HG03103 (cell line): Measurements from ENCODE around the gene AFF3.

Experiments
- ATAC-seq: cut with Tn5 transposase; IDR thresholded peaks from one replicate; pipeline ENCODE4 v1.9.1; 2021; ENCODE audit warnings: low read depth; ENCODE audit not compliant: unreplicated experiment

AFF3 gene

DNA sequence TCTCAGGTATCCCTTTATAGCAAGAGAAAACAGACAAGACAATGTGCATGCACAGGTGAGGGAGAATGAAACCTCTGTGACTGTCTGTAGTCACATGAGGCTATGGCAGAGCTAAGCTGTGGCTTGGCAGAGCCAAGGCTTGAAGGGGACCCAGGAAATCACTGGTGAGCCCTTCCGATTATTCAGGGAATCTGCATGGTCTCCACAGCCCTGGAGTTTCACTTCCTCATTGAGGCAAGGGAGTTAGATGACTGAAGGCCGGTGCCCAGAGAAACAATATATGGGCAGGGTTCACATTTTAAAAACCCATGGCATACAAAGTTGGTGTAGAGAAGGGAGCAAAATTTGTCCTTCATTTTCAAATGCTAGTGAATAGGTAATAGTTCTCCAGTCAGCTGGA is 508.2 kb downstream of the AFF3 start:
- ATAC-seq = no peak

GRCh38 chr2:99631700-99632099 is 510.7 kb downstream of the AFF3 start:
- ATAC-seq = no peak

GRCh38 chr2:99629320-99629719 is 513.1 kb downstream of the AFF3 start:
- no peak for ATAC-seq

DNA sequence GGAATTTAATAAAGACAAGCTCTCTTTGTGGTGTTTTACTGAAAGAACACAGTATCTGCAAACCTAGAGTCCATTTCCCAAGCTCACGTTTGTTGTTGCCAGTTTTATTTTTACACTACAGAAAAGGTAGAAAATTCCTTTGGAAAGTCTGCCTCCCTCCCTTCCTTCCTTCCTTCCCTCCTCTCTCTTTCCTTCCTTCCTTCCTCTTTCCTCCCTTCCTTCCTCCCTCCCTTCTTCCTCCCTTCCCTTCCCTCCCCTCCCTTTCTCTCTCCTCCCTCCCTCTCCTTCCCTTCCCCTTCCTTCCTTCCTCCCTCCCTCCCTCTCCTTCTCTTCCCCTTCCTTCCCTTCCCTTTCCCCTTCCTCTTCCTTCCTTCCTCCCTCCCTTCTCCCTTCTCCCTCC is 516.2 kb downstream of the AFF3 start:
- ATAC-seq = no peak

GRCh38 chr2:99624677-99625076 is 517.7 kb downstream of the AFF3 start:
- no peak for ATAC-seq

DNA sequence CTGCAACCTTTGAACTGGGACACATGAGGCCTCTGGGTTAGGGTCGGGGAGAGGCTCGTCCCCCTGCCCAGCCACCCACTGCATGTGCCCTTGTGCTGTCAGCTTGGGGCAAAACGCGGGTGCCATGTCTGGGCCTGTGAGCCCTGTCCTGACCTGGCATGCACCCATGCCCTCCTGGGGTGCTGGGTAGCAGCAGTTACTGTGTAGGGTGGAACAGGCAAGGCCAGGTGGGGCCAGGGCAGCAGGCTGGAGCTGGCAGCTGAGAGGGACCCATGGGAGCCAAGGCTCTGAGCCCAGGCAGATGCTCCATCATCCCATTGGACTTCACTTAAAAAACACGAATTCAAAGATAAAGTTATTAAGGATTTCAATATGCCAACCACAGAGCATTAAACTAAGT is 518.8 kb downstream of the AFF3 start:
- no peak for ATAC-seq

DNA sequence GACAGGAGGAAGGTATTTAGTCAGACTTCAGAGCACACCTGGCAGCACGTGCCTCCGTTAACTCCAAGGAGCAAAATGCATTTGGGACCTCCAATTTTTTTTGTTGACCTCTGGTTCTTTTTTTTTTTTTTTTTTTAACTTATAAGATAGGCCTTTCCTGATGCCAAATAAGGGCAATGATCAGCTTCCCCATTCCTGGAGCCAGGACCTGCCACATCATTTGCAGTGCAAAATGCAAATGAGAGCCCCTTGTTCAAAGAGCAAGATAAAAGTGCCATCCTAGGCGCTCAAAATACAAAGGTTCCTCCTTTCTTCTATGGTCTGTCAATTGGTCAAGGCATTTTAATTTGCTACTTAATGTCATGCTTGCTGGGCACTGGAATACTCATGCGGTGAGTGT is 519.4 kb downstream of the AFF3 start:
- no peak for ATAC-seq

DNA sequence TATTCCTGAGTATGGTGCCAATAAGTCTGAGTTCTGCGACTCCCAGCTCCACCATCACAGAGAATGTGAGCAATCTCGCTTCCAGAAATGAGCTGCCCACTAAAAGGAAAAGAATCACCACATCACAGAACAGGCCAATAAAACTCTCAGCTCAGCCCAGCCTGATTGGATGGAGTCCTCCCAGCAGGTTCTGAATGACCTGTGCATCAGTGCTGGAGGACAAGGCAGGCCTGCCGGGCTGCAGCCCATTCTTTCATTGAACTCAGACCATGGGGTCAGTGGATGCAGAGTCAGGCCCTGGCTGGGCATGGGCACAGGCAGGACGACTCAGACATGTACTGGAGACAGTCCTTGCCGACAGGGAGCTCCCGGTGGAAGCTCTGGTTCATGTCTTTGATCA is 519.9 kb downstream of the AFF3 start:
- ATAC-seq = no peak

DNA sequence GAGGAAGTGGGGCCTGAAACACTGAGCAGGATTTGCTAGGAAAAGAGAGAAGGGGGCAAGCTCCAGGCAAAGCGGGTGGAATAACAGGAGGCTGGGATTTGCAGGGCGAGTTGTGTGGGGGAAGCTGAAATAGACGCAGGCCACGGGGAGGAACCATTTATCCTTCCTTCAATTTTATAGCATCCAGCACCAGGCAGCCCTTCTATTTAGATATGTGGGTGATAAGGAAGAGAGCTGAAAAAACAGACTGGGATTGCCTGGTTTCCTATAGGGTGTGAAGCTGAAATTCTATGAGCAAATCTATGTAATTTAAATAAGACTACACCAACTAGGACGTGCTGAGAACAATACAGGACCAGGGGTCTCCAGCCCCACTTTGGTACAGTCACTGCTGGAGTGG is 520.6 kb downstream of the AFF3 start:
- ATAC-seq = no peak

DNA sequence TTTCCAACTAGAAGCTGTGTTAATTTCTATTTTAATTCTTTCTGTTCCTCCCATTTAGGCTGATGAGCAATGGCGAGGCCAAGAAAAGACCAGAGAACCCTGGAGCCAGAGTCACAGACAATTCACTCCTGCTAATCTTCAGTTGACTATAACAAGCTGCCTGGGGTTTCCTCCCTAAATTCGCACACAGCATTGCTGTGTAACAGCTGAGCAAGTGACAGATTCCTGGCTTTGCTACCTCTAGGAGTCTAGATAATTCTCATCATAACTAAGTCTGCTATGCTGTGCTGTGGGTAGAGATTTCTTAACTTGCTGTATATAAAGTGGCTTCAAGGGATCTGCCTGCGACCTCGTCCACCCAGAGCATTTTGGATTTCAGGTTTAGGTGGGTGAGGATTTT is 521.3 kb downstream of the AFF3 start:
- no peak for ATAC-seq

DNA sequence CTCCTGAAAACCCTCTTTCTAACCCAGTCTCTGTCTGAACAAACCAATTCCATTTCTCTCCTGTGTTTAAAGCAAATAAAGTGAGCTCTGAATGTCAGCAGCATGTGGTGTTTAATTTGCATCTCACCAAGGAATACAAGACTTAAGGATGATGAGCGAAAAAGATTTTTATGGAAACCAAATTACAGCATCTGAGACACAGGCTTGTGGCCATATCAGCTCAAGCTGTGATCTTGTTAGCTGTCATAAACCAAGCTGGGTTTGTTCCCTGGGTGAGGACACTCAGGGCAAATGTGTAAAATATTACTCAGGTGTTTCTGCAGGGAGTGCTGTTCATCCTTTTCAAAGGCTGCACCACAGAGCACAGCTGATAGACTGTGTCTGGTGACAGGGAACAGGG is 523.2 kb downstream of the AFF3 start:
- no peak for ATAC-seq

DNA sequence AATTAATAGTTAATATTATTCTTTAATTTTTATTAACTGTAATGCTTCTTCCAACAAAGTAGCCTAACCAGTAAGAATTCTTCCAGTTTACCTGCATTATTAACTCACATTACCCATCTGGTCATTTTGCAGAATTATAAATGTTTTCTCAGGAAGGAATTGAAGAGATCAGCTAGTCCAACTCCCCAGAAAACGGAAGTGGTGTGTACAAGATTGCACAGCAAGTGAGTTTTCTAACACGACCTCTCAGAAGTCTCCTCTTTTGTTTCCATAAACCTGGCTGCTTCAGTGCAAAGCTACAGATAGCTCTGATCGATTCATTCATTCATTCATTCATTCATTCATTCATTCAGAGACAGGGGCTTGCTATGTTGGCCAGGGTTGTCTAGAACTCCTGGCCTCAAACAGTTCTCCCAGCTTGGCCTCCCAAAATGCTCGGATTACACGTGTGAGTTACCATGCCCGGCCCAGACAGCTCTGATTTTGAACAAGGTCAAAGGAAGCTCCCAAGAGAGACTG is 523.8 kb downstream of the AFF3 start:
- ATAC-seq = no peak

GRCh38 chr2:99617811-99618210 is 524.6 kb downstream of the AFF3 start:
- no peak for ATAC-seq

DNA sequence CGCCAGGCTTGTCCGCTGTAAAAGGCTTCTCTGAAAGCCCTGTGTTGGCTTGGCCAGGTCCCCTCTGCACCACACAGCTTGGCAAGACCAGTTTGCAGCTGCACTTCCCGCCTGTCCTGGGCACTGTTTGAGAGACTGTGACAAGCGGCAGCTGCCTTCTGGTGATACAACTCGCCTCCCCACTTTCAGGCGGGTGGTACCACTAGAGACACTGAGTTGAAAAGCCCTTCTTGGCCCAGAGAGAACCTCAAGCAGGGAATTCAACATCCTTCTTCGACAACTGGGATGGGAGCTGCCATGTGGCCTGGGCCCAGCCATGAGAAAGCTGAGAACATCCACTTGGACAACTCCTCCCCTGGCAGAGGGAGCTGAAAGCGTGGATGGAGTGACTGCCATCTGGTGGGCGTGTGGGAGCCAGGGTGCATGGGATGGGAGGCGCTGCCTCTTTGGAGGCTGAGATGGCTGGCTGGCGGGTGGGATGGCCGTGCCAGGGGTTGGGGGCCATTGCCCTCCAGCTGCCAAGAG is 527.1 kb downstream of the AFF3 start:
- no peak for ATAC-seq

GRCh38 chr2:99613980-99614379 is 528.4 kb downstream of the AFF3 start:
- no peak for ATAC-seq

- ATAC-seq = no peak
These were observed 530.6 kb downstream of the AFF3 start for GRCh38 chr2:99611786-99612185.

GRCh38 chr2:99611034-99611433 is 531.4 kb downstream of the AFF3 start:
- no peak for ATAC-seq

- no peak for ATAC-seq
These were observed 532.5 kb downstream of the AFF3 start for GRCh38 chr2:99609851-99610381.

- no peak for ATAC-seq
These were observed 533.5 kb downstream of the AFF3 start for GRCh38 chr2:99608861-99609260.

- ATAC-seq = no peak
These were observed 534.4 kb downstream of the AFF3 start for GRCh38 chr2:99607861-99608491.

GRCh38 chr2:99607454-99607853 is 534.9 kb downstream of the AFF3 start:
- ATAC-seq = no peak

- no peak for ATAC-seq
These were observed 537.4 kb downstream of the AFF3 start for GRCh38 chr2:99605036-99605435.
